Activated CD4-positive, alpha-beta T cell treated with anti-CD3 and anti-CD28 coated beads, Interleukin-2, amount 10 ng/mL, durations not matched to agents 24 days and 14 days (primary cell): ENCODE data around the gene KDELR3. TPM values are rescaled to one million over a fixed set of nuclear protein-coding genes. Genes with fewer than 3 reads are reported as not detected.

Source experiments
- DNase-seq: peaks from one replicate; pipeline ENCODE4 v3.0.0; 2022
- H3K27ac Mint-ChIP-seq: one replicate; pipeline ENCODE4 v1.8.0; 2022; ENCODE audit warnings: mild to moderate bottlenecking, mixed read lengths
- H3K27me3 Mint-ChIP-seq: one replicate; pipeline ENCODE4 v1.8.0; 2022; ENCODE audit warnings: mixed read lengths
- H3K36me3 Mint-ChIP-seq: one replicate; pipeline ENCODE4 v1.8.0; 2022; ENCODE audit warnings: low read depth, mild to moderate bottlenecking, mixed read lengths
- H3K4me1 Mint-ChIP-seq: one replicate; pipeline ENCODE4 v1.8.0; 2021; ENCODE audit warnings: mixed read lengths
- H3K4me3 Mint-ChIP-seq: one replicate; pipeline ENCODE4 v1.8.0; 2022; ENCODE audit warnings: mild to moderate bottlenecking, moderate library complexity, mixed read lengths
- H3K9me3 Mint-ChIP-seq: one replicate; pipeline ENCODE4 v1.8.0; 2021; ENCODE audit warnings: mixed read lengths
- intact Hi-C: fragments of 100-400 bp; cut with micrococcal nuclease; formaldehyde crosslinking; loops from one replicate; pipeline ENCODE4 v1.15.1; 2023
- total RNA-seq: library from RNA; stranded (reverse); gene quantifications from 2 replicates; pipeline ENCODE4 v1.2.3, GENCODE V29; 2022

Gene KDELR3
- 1.1 and 1.3 TPM in 2 replicates for total RNA-seq

- peaks cover 6% of the 10 kb centered on the region for H3K4me1 Mint-ChIP-seq
- H3K9me3 Mint-ChIP-seq, result no peaks in the 10 kb centered on the region
- intact Hi-C loops, result no loop called here
- H3K27ac Mint-ChIP-seq, result peak within 1 kb of the TSS; percentile 58
- H3K36me3 Mint-ChIP-seq, result no peaks in the 10 kb centered on the region
- H3K4me3 Mint-ChIP-seq, result peak within 1 kb of the TSS; percentile 78
- peaks cover 41% of the 10 kb centered on the region for H3K27me3 Mint-ChIP-seq
- peak; percentile 89 for DNase-seq
These were observed at the start of gene KDELR3 for GRCh38 chr22:38467904-38468442. Gene KDELR3 (plus strand): TSS chr22:38468096. CDS start chr22:38468234, 138 bp downstream.

GRCh38 chr22:38418589-38418988 lies 49.3 kb upstream of the KDELR3 start:
- H3K4me1 Mint-ChIP-seq, result no peaks in the 10 kb centered on the region
- no peak overlapping the region for H3K4me3 Mint-ChIP-seq
- H3K36me3 Mint-ChIP-seq, result no peaks in the 10 kb centered on the region
- intact Hi-C loops, result no loop called here
- H3K27me3 Mint-ChIP-seq, result no peaks in the 10 kb centered on the region
- no peak for DNase-seq
- peak overlapping the region; percentile 6 for H3K27ac Mint-ChIP-seq
- H3K9me3 Mint-ChIP-seq, result no peaks in the 10 kb centered on the region

GRCh38 chr22:38419121-38419857 lies 48.6 kb upstream of the KDELR3 start:
- H3K4me3 Mint-ChIP-seq, result no peak overlapping the region
- intact Hi-C loops, result no loop called here
- H3K36me3 Mint-ChIP-seq, result no peaks in the 10 kb centered on the region
- H3K27me3 Mint-ChIP-seq, result no peaks in the 10 kb centered on the region
- H3K27ac Mint-ChIP-seq, result no peak overlapping the region
- H3K9me3 Mint-ChIP-seq, result no peaks in the 10 kb centered on the region
- DNase-seq, result no peak
- H3K4me1 Mint-ChIP-seq, result no peaks in the 10 kb centered on the region

GRCh38 chr22:38419858-38420160 lies 48.1 kb upstream of the KDELR3 start:
- intact Hi-C loops, result no loop called here
- H3K27ac Mint-ChIP-seq, result no peak overlapping the region
- no peaks in the 10 kb centered on the region for H3K4me1 Mint-ChIP-seq
- no peak overlapping the region for H3K4me3 Mint-ChIP-seq
- no peaks in the 10 kb centered on the region for H3K9me3 Mint-ChIP-seq
- DNase-seq, result no peak
- H3K27me3 Mint-ChIP-seq, result no peaks in the 10 kb centered on the region
- H3K36me3 Mint-ChIP-seq, result no peaks in the 10 kb centered on the region

DNA sequence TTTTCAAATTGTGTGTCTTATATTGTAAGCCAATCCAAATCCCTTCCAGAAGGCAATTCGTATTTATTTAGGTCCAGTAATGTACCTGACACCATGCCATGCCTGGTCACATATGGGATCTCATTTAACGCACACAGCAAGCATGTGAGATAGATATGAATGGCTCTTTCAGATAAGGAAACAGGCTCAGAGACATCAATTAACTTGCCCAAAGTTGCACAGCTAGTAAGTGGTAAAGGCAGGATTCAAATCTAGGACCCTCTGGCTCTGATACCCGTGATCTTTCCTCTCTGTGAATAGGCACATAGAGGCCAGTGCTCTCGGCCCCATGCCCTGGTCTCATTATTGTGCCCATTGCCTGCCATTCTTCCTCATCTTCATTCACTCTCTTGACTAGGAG lies 47.2 kb upstream of the KDELR3 start:
- no peak overlapping the region for H3K4me3 Mint-ChIP-seq
- H3K36me3 Mint-ChIP-seq, result no peaks in the 10 kb centered on the region
- intact Hi-C loops, result no loop called here
- DNase-seq, result no peak
- no peaks in the 10 kb centered on the region for H3K4me1 Mint-ChIP-seq
- H3K9me3 Mint-ChIP-seq, result no peaks in the 10 kb centered on the region
- no peaks in the 10 kb centered on the region for H3K27me3 Mint-ChIP-seq
- H3K27ac Mint-ChIP-seq, result no peak overlapping the region

DNA sequence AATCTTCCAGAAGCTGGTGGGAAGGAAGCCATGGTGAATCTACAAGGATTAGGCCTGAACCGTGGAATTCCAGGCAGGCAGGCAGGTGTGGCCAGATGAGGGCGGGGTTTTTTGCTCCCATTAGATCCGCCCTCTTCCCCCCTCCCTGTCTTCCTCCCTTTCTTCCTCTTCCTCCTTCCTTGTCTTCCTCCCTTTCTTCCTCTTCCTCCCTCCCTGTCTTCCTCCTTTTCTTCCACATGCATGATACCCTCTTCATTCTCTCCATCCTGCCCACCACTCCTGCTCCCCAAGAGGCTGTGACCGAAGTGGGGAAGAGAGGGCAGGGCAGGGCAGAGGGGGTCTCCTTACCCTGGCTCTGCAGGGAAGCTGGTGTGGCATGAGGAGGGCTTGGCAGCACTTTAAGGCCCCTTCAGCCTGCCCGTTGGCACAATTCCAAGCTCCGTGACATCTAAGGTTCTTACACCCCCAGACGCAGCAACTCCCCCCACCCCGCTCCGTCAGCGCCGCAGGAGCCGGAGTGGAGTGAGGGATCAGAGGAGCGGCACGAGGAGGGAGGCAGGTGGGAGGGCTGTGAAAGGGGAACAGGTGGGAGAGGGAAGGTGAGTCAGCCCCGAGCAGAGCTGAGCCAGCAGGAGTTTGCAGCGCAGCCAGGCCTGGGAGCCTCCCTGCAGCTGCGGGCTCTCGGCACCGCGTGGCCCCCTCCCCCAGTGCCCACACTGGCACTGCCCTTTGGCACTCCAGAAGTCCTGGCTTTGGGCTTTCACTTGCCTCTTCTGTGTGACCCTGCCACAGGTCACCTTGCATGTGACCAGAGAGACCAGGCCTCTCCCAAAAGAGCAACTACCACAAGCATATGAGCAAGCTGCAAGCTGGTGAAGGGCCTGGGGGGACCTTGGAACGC lies 45.0 kb upstream of the KDELR3 start:
- DNase-seq, result no peak
- no peaks in the 10 kb centered on the region for H3K4me1 Mint-ChIP-seq
- no peak overlapping the region for H3K4me3 Mint-ChIP-seq
- H3K9me3 Mint-ChIP-seq, result no peaks in the 10 kb centered on the region
- no peak overlapping the region for H3K27ac Mint-ChIP-seq
- no peaks in the 10 kb centered on the region for H3K27me3 Mint-ChIP-seq
- H3K36me3 Mint-ChIP-seq, result no peaks in the 10 kb centered on the region
- intact Hi-C loops, result no loop called here

- H3K27me3 Mint-ChIP-seq, result no peaks in the 10 kb centered on the region
- H3K4me3 Mint-ChIP-seq, result no peak overlapping the region
- H3K27ac Mint-ChIP-seq, result no peak overlapping the region
- H3K4me1 Mint-ChIP-seq, result no peaks in the 10 kb centered on the region
- DNase-seq, result no peak
- no peaks in the 10 kb centered on the region for H3K9me3 Mint-ChIP-seq
- H3K36me3 Mint-ChIP-seq, result no peaks in the 10 kb centered on the region
- intact Hi-C loops, result no loop called here
These were observed 44.1 kb upstream of the KDELR3 start for GRCh38 chr22:38423512-38424503.

DNA sequence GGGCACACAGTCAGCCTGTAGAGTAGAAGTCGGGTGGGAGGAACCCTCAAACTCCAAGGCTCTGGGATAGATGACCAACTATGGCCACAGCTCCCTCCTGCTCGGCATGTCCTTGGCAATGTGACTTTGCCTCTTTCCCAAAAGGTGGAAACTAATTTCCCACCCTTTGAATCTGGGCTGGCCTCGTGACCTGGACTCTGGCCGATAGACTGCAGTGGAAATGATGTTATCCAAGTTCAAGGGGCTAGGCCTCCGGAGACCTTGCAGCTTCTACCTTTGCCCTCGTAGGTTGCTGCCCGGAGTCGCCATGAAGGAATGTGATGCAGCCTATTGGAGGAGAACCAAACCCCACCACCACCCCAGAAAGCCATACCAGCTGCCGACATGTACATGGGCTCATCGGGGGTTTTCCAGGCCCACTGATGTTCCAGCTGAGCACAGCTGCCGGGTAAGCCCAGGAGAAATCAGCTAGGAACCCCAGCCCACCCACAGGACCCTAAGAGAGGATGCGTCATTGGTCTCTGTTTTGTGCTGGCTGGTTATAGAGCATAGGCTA lies 43.3 kb upstream of the KDELR3 start:
- no peaks in the 10 kb centered on the region for H3K4me1 Mint-ChIP-seq
- no peak overlapping the region for H3K27ac Mint-ChIP-seq
- no peaks in the 10 kb centered on the region for H3K36me3 Mint-ChIP-seq
- H3K27me3 Mint-ChIP-seq, result no peaks in the 10 kb centered on the region
- H3K9me3 Mint-ChIP-seq, result no peaks in the 10 kb centered on the region
- no peak overlapping the region for H3K4me3 Mint-ChIP-seq
- intact Hi-C loops, result no loop called here
- DNase-seq, result no peak

DNA sequence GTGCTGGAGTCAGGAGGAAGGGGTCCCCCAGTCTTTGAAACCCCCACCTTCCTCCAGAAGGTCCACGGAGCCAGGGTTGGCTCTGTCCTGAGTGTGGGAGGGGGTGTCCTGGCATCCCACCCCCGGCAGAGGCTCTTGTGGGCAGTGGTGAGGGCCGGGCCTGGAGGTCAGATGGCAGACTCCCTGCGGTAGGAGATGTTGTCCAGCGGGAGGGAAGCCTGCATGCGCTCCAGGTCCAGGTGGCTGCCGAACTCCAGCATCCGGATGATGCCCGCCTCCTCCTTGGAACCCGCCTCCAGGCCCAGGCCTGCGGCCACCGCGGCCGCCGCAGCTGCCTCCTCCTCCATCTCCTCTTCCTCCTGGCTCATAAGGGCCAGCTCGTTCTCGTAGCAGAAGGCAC lies 41.3 kb upstream of the KDELR3 start:
- Mint-ChIP-seq H3K4me1 (no peaks in the 10 kb centered on the region), H3K9me3 (no peaks in the 10 kb centered on the region), H3K36me3 (no peaks in the 10 kb centered on the region), H3K27me3 (no peaks in the 10 kb centered on the region), H3K27ac (no peak overlapping the region), H3K4me3 (no peak overlapping the region)
- DNase-seq, result no peak
- intact Hi-C loops, result no loop called here

- Mint-ChIP-seq H3K27me3 (no peaks in the 10 kb centered on the region), H3K4me3 (no peak overlapping the region), H3K27ac (no peak overlapping the region), H3K9me3 (no peaks in the 10 kb centered on the region), H3K4me1 (no peaks in the 10 kb centered on the region), H3K36me3 (no peaks in the 10 kb centered on the region)
- no peak for DNase-seq
- intact Hi-C loops, result no loop called here
These were observed 40.4 kb upstream of the KDELR3 start for GRCh38 chr22:38427465-38427864.

DNA sequence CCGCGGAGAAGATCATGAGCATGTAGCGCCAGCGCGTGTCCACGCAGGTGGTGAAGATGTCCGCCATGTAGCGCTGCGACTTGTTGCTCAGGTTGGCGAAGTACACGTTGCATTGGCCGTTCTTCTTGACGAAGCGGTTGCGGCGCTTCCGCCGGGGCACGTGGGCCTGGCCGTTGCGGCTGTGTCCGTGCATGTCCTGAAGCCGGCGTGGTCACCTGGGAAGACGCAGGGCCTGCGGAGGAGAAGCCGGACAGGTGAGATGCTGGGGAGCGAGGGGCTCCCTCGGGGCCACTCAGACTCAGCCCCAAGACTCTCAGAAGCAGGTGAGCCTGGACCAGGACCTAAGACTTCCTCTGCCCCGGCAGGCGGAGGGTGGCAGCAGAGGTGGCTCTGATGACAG lies 40.0 kb upstream of the KDELR3 start:
- intact Hi-C loops, result no loop called here
- no peak overlapping the region for H3K4me3 Mint-ChIP-seq
- H3K27ac Mint-ChIP-seq, result no peak overlapping the region
- no peak for DNase-seq
- no peaks in the 10 kb centered on the region for H3K27me3 Mint-ChIP-seq
- H3K36me3 Mint-ChIP-seq, result no peaks in the 10 kb centered on the region
- H3K9me3 Mint-ChIP-seq, result no peaks in the 10 kb centered on the region
- H3K4me1 Mint-ChIP-seq, result no peaks in the 10 kb centered on the region

DNA sequence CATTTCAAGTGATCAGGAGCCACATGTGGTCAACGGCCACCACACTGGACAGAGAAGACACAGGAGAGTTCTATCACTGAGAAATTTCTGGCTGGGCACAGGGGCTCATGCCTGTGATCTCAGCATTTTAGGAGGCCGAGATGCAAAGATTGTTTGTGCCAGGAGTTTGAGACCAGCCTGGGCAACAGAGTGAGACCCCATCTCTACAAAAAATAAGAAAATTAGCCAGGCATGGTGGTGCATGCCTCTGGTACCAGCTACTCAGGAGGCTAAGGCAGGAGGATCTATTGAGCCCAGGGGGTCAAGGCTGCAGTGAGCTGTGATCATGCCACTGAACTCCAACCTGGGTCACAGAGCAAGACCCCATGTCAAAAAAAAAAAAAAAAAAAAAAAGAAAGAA lies 39.2 kb upstream of the KDELR3 start:
- Mint-ChIP-seq H3K4me3 (no peak overlapping the region), H3K9me3 (no peaks in the 10 kb centered on the region), H3K4me1 (no peaks in the 10 kb centered on the region), H3K36me3 (no peaks in the 10 kb centered on the region), H3K27ac (no peak overlapping the region), H3K27me3 (no peaks in the 10 kb centered on the region)
- intact Hi-C loops, result no loop called here
- no peak for DNase-seq

GRCh38 chr22:38429499-38430068 lies 38.3 kb upstream of the KDELR3 start:
- Mint-ChIP-seq H3K36me3 (no peaks in the 10 kb centered on the region), H3K9me3 (no peaks in the 10 kb centered on the region), H3K4me3 (no peak overlapping the region), H3K4me1 (no peaks in the 10 kb centered on the region), H3K27me3 (no peaks in the 10 kb centered on the region), H3K27ac (no peak overlapping the region)
- DNase-seq, result no peak
- intact Hi-C loops, result no loop called here
